Measurements from ENCODE around the gene MAPT.
"Not testable (repeated sequence)": the region's sequence is repeated elsewhere in the genome, so short reads cannot be mapped to it uniquely, and the experiment has no call there.

Gene MAPT

DNA sequence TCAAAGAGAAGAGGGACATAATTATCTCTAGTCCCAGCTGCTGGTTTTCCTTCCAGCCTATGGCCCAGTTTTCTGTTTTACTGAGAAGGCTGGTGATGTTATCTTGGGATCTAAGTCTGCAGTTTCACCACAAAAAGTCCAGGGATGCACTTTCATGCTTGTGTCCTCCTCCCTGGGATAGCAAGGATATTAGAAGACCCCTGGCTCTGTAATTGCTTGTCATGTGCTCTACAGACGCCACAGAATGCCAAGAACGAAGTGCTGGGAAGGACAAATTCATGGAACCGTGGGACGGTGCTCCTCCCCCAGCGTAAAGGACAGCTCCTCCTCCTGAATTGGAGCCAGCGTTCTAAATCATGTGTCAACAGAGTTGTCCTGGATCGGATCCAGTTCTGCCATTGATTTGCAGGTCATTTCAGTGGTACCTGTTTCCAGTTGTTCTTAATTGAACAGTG is 8.6 kb downstream of the MAPT start:
- DNase-seq: no peak

DNA sequence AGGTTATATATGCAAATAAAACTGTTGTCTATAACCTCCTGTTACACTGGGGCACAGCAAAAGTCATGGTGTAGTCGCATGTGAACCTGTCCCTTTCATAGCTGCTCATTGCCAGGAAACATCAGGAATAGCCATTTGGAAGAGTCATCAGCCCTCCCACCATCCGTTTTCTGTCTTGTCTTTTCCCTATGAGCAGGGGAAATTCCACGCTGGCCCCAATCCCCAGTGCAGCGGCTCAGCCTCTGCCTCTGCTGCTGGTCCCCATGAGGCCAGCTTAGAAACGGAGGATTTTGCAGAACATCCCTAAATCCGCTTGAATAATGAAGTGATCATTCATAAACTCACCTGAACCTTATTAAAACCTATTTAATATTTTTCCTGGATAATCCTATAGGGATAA is 10.5 kb downstream of the MAPT start:
- no peak for DNase-seq

DNA sequence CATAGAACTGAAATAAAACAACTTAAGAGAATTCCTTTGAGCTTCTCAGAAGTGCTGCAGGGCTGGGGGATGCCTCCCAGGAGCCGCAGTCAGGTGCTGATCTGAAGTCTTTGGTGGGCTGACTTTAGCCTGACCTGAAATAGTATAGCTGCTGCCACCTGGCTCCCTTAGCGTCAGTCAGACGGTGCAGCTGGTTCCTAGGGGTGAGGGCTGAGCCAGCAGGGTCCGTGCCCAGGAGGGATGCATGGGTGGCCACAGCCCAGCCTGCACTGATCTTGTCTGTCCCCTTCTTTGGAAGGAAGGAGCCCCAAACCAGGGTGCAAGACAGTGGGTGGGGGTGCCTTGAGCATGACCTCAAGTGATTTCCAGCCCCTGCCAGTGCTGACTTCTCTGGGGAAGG is 11.5 kb downstream of the MAPT start:
- DNase-seq: no peak

DNA sequence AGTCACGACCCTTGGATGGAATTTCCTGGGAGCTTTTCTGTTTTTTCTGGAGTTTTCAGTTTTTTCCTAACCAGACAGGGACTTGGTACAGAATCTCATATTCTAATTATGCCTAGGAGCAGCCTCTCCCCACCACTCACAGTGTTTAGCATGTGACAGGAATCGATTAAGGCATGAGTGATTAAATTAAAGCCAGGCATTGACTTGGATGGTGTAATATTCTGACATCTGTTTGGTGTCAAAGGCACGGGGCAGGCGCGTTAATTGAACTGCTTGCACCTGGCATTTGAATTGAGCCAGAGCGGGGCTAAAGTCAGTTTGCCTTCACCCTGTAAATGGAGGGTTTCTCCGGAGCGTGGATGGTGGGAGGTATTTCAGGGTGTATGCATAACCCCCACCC is 11.9 kb downstream of the MAPT start:
- DNase-seq: no peak

DNA sequence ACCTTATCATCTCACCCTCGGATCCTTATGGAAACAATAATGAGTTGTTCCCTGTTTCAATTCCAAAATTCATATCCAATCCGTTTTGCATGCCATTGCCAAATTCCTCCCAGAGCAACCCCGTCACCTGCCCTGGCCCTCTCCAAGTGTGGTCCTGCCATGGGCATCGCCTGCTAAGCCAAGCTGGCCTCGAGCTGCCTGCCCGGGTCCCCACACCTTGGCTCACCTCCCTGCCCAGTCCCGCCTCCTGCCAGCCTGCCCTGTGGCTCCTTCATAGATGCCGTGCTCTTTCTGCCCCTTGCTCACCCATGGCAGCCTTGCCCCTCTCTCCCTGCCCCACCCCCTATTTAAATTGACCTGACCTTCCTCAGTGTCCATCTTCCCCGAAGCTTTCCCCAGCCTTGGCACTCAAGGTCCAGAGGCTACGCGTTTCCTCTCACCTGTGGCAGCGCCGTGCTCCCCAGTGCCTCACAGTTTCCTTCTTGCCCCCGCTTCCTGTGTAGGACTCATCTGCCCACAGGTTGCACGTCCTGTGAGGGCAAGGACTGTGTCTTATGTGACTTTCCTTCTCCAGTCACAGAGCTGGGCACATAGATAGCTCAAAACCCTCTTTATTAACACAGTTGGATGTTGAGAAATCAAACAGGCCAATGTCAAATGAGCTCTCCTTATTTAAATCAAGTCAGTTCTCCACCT is 12.7 kb downstream of the MAPT start:
- no peak for DNase-seq

DNA sequence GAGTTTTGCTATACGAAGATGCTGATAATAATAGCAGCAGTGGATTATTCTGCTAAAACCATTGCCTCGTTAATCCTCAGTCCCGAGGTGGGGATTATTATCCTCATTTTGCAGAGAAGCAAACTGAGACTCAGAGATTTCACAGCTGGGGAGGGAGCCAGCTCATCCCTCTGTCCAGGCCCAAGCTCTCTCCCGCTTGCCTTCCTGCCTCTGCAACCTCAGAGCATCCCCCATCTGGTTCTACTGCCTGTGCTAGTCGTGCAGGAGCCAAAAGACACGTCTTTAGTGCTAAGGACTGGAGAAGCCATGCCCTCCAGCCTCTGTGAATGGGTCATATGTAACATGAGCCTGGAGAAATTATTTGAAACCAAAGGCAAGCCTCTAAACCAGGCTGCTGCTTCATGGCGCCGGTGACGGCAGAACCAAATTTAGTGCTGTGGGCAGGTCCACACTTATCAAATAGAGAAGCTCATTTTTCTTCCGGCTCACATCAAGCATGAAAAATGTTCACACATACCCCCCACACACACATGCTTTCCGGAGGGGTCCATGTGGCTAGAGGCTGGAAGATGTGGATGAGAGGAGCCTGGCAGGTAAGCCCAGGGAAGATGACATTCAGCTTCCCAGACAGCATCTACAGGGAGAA is 13.5 kb downstream of the MAPT start:
- DNase-seq: no peak

DNA sequence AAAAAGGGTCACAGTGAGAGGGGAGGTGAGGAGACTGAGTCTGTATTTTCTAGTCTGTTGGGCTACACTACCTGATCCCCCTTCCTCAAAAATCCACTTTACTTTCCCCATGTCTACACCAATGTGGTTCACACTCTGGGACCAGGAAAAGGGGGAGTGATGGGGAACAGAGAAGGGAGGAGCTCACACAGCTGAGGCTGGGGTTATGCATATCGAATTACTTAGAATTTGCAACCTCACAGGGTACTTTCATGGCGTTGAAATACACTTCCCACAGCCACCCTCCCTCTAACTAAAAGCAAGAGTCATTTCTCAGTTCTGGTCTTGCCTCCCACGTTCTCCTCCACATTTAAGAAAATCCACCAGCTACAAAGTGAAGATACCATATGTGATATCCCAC is 14.1 kb downstream of the MAPT start:
- DNase-seq: no peak

DNA sequence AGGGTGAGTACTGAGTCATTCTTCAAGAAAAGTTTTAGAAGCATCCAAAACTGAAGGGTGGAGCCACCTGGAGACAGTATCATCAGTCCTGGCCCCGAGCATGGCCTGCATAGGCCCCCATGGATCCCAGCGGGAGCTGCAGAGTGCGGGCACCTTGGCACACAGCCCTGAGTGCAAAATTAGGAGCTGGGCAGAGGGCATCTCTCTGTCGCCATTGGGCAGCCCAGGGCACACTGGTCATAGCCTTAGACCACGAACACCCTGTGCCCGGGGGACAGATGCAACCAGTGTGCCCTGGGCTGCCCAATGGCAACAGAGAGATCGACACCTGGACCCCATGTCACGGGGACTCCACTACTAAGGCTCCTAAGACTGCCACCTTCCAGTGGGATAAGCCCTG is 14.6 kb downstream of the MAPT start:
- no peak for DNase-seq

DNA sequence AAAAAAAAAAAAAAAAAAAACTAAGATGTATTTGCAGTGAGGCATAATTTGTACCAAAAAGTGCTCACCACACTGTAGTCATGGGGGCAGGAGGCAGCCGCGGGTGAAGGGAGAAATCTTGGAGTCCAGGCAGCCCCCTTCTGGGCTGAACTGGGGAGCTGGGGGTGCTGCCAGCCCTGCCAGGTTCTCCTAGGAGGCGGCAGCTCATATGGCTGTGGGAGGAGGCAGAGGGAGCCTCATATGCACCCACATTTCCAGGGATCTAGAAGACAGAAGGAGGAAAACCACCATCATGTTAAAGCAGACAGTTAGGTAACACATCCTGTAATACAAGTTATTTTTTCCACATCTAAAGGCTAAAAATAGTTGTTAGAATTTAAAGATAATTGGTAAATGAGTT is 16.3 kb downstream of the MAPT start:
- no peak for DNase-seq

DNA sequence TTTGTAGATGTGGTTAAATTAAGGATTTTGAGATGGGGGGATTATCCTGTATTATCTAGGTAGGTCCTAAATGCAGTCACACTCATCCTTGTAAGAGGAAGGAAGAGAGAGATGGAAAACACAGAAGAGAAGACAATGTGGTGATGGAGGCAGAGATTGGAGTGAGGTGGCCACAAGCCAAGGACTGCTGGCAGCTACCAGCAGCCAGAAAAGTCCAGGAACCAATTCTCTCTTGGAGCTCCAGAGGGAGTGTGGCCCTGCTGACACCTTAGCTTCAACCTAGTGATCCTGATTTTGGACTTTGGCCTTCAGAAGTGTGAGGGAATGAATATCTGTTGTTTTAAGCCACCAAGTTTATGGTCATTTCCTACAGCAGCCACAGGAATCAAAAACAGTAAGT is 18.0 kb downstream of the MAPT start:
- no peak for DNase-seq

DNA sequence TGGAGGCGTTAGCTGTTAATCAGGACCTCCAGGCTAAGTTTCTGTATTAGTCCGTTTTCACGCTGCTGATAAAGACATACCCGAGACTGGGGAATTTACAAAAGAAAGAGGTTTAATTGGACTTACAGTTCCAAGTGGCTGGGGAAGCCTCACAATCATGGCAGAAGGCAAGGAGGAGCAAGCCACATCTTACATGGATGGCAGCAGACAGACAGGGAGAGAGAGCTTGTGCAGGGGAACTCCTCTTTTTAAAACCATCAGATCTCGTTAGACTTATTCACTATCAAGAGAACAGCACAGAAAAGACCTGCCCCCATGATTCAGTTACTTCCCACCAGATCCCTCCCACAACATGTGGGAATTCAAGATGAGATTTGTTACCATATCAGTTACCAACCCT is 18.7 kb downstream of the MAPT start:
- not testable (repeated sequence) for DNase-seq

DNA sequence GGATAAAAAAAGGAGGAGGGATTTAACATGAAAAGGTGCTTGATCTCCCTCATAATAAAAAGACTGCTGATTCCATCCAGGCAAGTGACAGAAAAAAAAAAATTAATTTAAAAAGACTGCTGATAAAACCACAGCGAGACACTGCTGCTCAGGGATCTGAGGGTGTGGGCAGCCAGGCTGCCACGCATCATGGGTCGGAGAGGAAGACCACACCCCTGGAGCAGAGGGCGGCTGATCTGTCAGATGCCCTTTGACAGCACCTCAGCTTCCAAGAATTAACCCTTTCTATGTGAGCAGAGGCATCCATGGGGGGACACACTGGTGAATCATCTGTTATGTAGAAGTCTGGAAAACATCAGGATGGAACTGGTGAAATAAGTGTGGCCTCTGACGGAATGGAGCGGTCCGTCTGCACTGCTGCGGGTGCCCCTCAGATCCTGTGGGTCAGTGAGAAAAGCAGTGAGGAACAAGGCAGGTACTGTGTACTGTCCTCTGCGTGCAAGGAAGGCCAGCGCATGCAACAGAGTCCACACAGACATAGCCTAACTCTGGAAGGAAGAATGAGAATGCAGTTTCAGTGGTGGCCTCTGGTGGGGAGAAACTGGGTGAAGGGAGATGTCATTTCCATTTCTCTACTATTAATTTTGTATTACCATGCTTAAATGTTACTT is 19.8 kb downstream of the MAPT start:
- no peak for DNase-seq

DNA sequence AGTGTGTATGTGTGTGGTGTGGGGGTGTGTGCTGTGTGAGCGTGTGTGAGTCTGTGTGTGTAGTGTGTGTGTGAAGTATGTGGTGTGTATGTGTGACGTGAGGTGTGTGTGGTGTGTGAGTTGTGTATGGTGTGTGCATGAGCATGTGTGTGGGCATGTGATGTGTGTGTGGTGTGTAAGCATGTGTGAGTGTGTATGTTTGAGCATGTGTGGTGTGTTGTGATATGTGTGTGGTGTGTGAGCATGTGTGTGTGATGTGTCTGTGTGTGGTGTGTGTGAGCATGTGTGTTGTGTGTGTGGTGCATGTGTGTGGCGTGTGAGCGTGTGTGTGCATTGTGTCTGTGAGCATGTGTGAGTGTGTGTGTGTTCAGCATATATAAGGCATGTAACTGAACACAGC is 20.9 kb downstream of the MAPT start:
- no peak for DNase-seq

DNA sequence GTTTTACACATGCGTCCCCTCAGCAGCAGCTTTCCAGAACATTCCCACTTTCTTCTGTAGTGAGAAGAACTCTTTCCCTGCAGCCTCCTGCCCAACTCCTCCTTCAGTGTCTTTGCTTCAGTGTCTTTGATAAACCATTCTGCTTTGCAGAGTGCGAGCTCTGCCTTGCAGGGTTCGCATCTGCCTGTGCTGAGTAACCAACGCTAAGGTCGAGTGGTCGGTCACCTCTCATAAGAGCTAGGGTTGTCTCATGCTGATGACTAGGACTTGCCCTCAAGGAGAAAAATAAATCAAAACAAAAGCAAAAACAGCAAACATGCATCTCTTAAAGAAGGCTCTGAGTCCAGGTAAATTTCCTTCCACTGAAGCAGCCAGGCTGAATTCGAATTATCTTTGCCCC is 22.7 kb downstream of the MAPT start:
- DNase-seq: no peak

DNA sequence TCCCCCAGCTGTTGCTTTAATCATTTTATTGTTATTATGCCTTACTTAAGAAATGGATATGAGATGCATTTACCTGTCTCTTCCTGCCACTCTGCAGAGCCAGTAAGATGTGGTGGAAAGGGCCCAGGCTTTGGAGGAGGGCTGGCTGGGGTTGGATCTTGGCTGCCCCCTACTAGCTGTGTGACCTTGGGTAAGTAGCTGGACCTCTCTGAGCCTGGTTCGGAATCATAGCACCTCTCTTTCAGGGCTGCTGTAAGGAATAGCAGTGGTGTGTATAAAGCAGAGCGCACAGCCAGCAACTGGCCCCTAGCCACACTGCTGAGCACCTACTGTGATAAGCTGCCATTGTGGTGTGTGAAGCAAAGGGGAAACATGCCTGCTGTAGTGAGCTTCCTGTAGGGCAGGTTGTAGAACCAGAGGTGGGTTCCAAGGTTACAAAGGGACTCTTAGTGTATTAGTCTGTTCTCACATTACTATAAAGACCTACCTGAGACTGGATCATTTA is 23.9 kb downstream of the MAPT start:
- no peak for DNase-seq

DNA sequence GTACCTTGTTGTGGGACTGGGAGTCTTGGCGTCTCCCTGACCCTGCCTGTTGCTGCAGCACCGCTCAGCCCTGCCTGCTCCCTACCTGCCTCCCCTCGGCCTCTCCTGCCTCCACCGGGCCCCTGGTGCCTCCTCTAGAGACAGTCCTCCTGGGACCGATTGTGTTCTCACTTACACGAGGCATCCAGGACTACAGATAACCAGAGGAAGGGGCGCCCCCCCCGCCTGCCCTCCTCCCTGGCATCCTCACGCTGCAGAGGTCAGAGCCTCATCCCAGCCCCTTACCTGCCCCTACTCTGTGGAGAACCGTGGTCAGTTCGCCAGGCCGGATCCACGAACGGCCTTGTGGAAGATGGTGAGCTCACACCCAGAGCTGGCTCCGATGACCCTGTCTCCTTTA is 24.8 kb downstream of the MAPT start:
- DNase-seq: no peak

DNA sequence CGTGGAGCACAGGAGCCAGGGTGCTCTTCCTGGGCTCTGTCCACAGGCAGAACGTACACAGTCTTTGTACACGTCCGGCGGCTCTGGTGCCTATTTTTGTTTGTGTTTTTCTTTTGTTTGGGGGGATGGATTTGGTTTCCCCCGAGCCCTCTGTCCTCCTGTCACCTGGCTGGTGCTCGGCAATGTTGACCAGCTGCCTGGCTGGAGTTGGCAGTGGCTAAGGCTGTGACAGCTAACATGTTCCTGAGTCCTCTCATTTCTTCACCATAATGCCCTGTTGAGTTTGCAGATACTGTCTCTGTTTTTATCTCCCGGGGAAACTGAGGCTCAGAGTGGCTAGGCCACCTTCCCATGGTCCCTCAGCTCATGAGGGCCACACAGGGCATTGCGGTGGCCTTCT is 25.7 kb downstream of the MAPT start:
- DNase-seq: no peak

DNA sequence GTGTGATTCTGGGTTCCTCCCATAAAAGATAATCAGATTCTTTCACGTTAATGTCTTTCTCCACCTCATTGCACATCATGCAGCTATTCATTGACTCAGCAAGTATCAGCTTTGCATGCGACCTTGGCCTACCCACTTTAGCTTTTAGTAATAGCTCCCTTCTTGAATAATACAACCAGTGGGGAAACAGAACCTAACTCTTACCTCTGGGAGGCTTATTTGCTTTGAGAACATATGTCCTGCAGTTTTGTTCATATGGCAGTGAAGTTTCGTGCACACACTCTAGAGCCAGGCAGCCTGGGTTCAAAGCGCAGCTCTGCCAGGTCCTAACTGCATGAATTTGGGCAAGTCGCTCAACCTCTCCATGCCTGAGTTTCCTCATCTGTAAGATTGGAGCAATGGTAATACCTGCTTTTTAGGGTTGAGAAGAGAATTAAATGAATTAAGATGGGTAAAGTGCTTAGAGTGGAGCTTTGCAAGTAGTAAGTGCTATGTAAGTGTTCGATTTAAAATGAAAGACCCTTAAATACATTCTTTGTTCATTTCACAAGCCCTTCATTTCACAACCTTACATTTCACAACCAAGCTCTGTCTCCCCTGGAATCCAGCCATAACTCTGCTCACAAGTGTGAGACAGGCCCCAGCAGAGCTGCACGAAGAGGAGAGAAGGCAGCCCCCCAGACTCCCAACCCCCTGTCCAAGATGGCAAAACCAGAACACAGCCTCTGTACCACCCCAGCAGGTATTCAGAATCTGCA is 29.3 kb downstream of the MAPT start:
- DNase-seq: no peak

DNA sequence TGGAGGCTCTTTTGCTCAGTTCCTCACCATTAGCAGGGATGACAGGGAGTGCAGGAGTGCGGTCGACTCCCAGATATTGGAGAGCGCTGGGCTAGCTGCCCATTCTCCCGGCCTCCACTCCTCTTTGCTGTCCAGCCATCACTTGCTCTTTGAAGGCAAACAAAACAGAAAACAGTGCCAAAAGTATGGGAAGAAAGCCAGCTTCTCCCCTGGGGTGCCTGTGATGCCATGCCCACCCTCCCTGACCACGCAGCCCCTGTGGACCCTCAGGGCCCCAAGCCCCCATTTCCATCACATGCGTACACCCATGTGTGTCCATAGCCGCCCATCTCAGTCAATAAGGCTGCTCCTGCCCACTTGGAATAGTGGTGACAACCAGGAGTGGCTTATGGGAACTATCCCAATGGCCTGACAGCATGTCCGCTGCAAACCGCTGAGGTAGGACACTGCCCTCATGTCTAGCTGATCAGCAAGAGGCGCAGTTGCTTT is 30.0 kb downstream of the MAPT start:
- DNase-seq: no peak

DNA sequence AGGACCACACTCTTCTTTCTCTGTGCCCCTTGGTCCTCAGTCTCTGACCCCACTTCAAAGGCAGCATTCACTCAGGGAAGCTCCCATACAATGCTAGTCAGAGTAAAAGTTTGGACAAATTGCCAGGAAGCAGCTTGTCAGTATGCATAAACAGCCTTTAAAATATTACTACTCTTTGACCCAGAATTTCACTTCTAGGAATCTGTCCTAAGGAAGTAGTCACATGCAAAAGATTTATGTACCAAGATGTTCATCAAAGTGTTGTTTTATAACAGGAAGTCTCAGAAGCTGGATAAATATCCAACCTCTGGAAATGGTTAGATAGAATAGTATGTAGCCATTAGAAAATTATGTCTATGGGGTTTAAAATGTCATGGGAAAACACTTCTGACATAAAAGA is 31.0 kb downstream of the MAPT start:
- DNase-seq: no peak

DNA sequence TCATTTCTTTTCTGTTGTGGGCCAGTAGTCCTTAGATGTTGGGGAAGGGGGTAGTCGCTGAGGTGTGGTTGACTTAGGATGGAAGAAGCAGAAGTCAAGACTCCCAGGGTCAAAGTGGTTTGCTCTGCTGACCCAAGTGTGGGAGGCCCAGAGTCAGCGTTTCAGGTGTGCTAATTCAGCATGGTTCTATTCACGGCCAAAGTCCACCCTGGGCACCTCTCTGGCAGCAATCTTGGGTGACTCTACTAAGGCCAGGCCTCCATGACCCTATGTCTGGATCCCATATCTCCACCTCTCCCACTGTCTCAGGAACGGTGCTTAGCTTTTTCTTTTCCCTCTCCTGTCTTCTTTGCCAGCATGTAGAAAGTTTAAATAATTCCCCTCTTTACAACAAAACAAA is 32.9 kb downstream of the MAPT start:
- no peak for DNase-seq

DNA sequence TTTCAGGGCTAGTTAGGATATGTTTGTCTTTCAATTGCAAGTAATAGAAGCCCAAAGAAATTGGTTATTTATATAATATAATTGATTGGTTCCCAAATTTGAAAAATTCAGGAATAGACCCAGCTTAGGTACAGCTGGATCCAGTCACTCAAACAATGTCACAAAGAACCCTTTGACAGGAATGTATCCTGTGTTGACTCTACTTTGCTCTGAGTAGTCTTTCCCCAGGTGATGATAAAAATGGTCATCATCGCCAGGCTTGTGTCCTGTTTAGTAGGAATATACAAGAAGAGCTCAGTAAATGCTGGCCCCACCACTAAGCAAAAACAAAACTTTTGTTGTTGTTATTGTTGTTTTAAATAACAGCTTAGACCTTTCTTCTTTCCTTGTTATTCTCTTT is 35.0 kb downstream of the MAPT start:
- DNase-seq: no peak

DNA sequence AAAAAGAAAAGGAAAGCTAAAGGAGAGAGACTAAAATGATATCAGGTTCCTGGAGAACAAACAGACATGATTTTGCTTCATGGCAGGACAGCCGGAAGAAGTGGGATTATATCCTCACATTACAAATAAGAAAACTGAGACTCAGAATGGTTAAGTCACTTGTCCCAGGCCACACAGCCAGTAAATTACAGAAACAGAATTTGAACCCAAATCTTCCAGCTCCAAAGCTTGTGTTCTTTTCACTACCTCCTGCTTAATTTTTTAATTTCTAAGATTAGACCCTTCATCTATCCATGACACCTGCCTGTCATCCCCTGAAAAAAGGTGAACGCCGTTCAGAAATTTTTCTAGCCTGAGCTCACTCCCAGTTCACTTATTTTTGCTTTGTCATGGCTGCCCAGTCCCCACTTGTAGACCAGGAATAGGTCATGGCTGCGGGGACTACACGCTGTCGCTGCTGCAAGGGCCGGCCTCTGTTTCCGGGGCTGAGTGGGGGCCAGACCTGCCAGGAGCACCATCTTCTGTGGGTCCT is 36.1 kb downstream of the MAPT start:
- DNase-seq: no peak

All from CD4-positive, alpha-beta T cell treated with Interleukin-21 for 1 hour (primary cell).